DOHH2 (cell line): ENCODE data around the gene BRINP2.

Source experiments
- H3F3A ChIP-seq: fragments of 200-600 bp; sonication (generic), shearing (Covaris generic); 2 replicates; pipeline ENCODE4 v1.6.0; 2016; ENCODE audit warnings: antibody characterized with exemption, mild to moderate bottlenecking; ENCODE audit not compliant: control insufficient read depth, insufficient read depth
- H3K27ac ChIP-seq: fragments of 200-600 bp; sonication (generic); 2 replicates; pipeline ENCODE4 v1.5.1; 2014; ENCODE audit warnings: low read depth, mild to moderate bottlenecking, low read length, moderate library complexity
- H3K27me3 ChIP-seq: fragments of 200-600 bp; sonication (generic); 2 replicates; pipeline ENCODE4 v1.6.1; 2014; ENCODE audit warnings: mild to moderate bottlenecking, low read length, mixed read lengths; ENCODE audit not compliant: control insufficient read depth
- H3K36me3 ChIP-seq: fragments of 200-600 bp; sonication (generic); 2 replicates; pipeline ENCODE4 v1.6.1; 2014; ENCODE audit warnings: mild to moderate bottlenecking, low read length, moderate library complexity, mixed read lengths; ENCODE audit not compliant: control insufficient read depth
- H3K4me1 ChIP-seq: fragments of 200-600 bp; sonication (generic); 2 replicates; pipeline ENCODE4 v1.6.1; 2014; ENCODE audit warnings: mild to moderate bottlenecking, low read length, mixed read lengths; ENCODE audit not compliant: control insufficient read depth
- H3K4me2 ChIP-seq: fragments of 200-600 bp; sonication (generic); 2 replicates; pipeline ENCODE4 v1.6.0; 2014; ENCODE audit warnings: mild to moderate bottlenecking, low read length, moderate library complexity
- H3K4me3 ChIP-seq: fragments of 200-600 bp; sonication (generic); 2 replicates; pipeline ENCODE4 v1.5.1; 2014; ENCODE audit warnings: mild to moderate bottlenecking, low read length, mixed read lengths
- H3K79me2 ChIP-seq: fragments of 200-600 bp; sonication (generic); 2 replicates; pipeline ENCODE4 v1.6.1; 2014; ENCODE audit warnings: mild to moderate bottlenecking, low read length, mixed read lengths; ENCODE audit not compliant: control insufficient read depth
- H3K9me2 ChIP-seq: fragments of 200-600 bp; sonication (generic); replicated peaks from 2 replicates; pipeline ENCODE4 v1.6.1; 2014; ENCODE audit warnings: mild to moderate bottlenecking, low read length, mixed read lengths; ENCODE audit not compliant: control insufficient read depth
- H3K9me3 ChIP-seq: fragments of 200-600 bp; sonication (generic); 2 replicates; pipeline ENCODE4 v1.6.1; 2014; ENCODE audit warnings: antibody characterized with exemption, low read length, mixed read lengths; ENCODE audit not compliant: control insufficient read depth, insufficient read depth
- H4K20me1 ChIP-seq: fragments of 200-600 bp; sonication (generic); 2 replicates; pipeline ENCODE4 v1.6.0; 2014; ENCODE audit warnings: low read depth, mild to moderate bottlenecking, antibody characterized with exemption, low read length, moderate library complexity; ENCODE audit not compliant: control insufficient read depth, insufficient read depth
- EZH2phosphoT487 ChIP-seq: fragments of 200-600 bp; sonication (generic); IDR thresholded peaks from 2 replicates; pipeline ENCODE4 v1.6.1; 2017; ENCODE audit warnings: borderline replicate concordance, mild to moderate bottlenecking, antibody characterized with exemption, low read length, moderate library complexity, mixed read lengths
- TF ChIP-seq, protein P1 (sequence below): fragments of 200-600 bp; sonication (generic); IDR thresholded peaks from one replicate; pipeline ENCODE4 v1.5.1; 2014; ENCODE audit warnings: antibody characterized with exemption, mild to moderate bottlenecking, low read depth, low read length; ENCODE audit not compliant: poor library complexity, severe bottlenecking

BRINP2 gene

DNA sequence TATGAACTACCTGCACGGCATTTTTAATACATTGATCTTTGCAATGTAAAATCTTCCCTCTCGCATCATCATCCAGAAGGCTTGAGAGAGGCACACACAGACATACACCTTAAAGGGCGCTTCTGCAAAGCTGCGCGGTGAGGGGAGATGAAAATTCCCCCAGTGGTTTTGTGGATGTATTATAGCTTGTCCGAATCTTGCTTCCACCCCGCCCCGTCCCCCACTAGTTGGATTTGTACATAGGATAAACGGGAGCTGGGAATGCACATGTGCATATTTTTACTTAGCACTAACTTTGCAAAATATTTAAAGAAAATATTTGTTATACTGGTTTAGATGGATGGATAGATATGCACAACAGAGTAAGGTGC, 5.7 kb upstream of the BRINP2 start:
- Histone ChIP-seq H3K9me3 (no peaks in the 10 kb centered on the region), H3K4me1 (no peaks in the 10 kb centered on the region), H3K79me2 (no peaks in the 10 kb centered on the region), H3K27me3 (no peaks in the 10 kb centered on the region), H3K36me3 (no peaks in the 10 kb centered on the region), H3K4me3 (no peak overlapping the region), H3F3A (no peaks in the 10 kb centered on the region), H3K27ac (no peak overlapping the region), H3K4me2 (no peak overlapping the region), H3K9me2 (no peaks in the 10 kb centered on the region), H4K20me1 (no peaks in the 10 kb centered on the region)
- TF ChIP-seq, protein P1, sequence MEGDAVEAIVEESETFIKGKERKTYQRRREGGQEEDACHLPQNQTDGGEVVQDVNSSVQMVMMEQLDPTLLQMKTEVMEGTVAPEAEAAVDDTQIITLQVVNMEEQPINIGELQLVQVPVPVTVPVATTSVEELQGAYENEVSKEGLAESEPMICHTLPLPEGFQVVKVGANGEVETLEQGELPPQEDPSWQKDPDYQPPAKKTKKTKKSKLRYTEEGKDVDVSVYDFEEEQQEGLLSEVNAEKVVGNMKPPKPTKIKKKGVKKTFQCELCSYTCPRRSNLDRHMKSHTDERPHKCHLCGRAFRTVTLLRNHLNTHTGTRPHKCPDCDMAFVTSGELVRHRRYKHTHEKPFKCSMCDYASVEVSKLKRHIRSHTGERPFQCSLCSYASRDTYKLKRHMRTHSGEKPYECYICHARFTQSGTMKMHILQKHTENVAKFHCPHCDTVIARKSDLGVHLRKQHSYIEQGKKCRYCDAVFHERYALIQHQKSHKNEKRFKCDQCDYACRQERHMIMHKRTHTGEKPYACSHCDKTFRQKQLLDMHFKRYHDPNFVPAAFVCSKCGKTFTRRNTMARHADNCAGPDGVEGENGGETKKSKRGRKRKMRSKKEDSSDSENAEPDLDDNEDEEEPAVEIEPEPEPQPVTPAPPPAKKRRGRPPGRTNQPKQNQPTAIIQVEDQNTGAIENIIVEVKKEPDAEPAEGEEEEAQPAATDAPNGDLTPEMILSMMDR = no peak
- TF ChIP-seq EZH2phosphoT487 = no peak

DNA sequence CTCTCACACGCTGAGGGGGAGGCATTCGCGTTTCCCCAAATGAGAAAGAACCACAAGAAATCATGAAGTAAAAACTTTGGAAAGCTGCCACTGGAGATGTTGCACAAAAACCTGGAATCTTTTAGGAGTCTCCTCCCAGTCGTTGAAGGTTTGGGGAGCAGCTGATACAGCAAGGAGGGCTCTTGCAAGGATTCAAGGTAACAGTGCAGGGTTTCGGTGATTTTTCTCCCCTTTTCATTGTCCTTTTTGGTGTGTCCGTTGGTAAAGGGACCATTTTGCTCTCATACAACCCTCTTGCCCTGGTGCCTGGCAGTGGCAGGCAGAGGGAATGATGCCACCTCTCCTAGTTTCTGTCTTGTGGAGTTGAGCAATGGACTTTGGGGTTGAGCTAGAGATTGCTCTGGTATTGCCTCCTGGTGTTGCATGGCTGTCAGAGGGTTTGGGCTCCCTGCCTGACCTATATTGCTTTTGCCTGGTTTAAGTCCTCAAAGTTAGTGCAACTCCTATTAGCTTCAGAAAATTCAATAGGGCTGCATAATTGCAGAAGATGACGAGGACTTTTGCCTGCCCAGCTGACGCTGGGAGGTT, 872 bp downstream of the BRINP2 start:
- H3K27me3 ChIP-seq = peaks cover 6% of the 10 kb centered on the region; the same call in 1 of the 2 replicates
- no peak overlapping the region for H3K4me3 ChIP-seq
- H3K79me2 ChIP-seq = no peaks in the 10 kb centered on the region
- TF ChIP-seq EZH2phosphoT487 = no peak
- TF ChIP-seq, protein P1 = no peak
- no peaks in the 10 kb centered on the region for H4K20me1 ChIP-seq
- H3K9me3 ChIP-seq = peaks cover 3% of the 10 kb centered on the region; the same call in 1 of the 2 replicates
- H3K4me1 ChIP-seq = no peaks in the 10 kb centered on the region
- no peaks in the 10 kb centered on the region for H3K9me2 ChIP-seq
- no peak overlapping the region for H3K27ac ChIP-seq
- H3K36me3 ChIP-seq = no peaks in the 10 kb centered on the region
- no peak overlapping the region for H3K4me2 ChIP-seq
- H3F3A ChIP-seq = no peaks in the 10 kb centered on the region

DNA sequence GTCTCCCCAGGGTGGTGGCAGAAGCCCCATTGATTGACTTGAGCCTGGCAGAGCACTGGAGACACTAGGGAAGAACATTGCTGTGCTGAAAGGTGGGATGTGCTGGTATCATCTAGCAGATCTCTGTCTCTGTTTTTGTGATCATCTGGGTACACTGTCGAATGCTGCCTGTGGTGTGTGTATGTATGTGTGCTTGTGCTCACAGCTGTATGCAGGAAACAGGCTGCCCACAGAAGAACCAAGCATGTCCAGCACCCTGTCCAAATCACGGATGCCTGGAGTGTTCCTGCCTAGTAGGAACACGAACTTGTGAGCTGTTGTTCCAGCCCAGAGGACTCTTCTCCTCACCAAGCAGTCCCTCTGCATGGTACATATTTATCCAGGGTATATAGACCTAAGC, 1.5 kb downstream of the BRINP2 start:
- Histone ChIP-seq H3K4me2 (no peak overlapping the region), H4K20me1 (no peaks in the 10 kb centered on the region), H3K79me2 (no peaks in the 10 kb centered on the region), H3K27me3 (peaks cover 6% of the 10 kb centered on the region; the same call in 1 of the 2 replicates), H3K9me3 (peaks cover 3% of the 10 kb centered on the region; the same call in 1 of the 2 replicates), H3K36me3 (no peaks in the 10 kb centered on the region), H3K27ac (no peak overlapping the region), H3F3A (no peaks in the 10 kb centered on the region), H3K4me3 (no peak overlapping the region), H3K9me2 (no peaks in the 10 kb centered on the region), H3K4me1 (no peaks in the 10 kb centered on the region)
- no peak for TF ChIP-seq EZH2phosphoT487
- TF ChIP-seq, protein P1 = no peak
